Transverse colon (tissue), 4 donors: ENCODE measurements around the gene TAAR2. TPM values are rescaled to one million over a fixed set of nuclear protein-coding genes. Genes with fewer than 3 reads are reported as not detected.

Experiments
- DNase-seq: peaks from one replicate; pipeline ENCODE4 v3.0.0-alpha.2; 2019
- H3K27ac ChIP-seq, 4 donors: fragments of 200-600 bp; sonication (generic); 2 replicates each; pipeline ENCODE4 v1.5.1; 2016 to 2018; ENCODE audit warnings: inconsistent platforms in 4 of 4
- H3K27me3 ChIP-seq: fragments of 200-600 bp; sonication (generic); 2 replicates; pipeline ENCODE4 v1.5.1; 2017; ENCODE audit warnings: inconsistent platforms
- H3K36me3 ChIP-seq, 4 donors: fragments of 200-600 bp; sonication (generic); 2 replicates each; pipeline ENCODE4 v1.5.1; 2017 to 2019; ENCODE audit warnings: inconsistent platforms in 4 of 4
- H3K4me1 ChIP-seq, 4 donors: fragments of 200-600 bp; sonication (generic); 2 replicates each; pipeline ENCODE4 v1.5.1; 2017 to 2020; ENCODE audit warnings: inconsistent platforms in 4 of 4
- H3K4me3 ChIP-seq, 4 donors: fragments of 200-600 bp; sonication (generic); 1 replicate in 1 of 4; 2 replicates in 3 of 4; pipeline versions ENCODE4 v1.5.1 to v1.6.1; 2017 to 2019; ENCODE audit warnings: inconsistent platforms in 4 of 4
- H3K9me3 ChIP-seq, 2 donors: fragments of 200-600 bp; sonication (generic); 2 replicates each; pipeline ENCODE4 v1.5.1; 2017 to 2019; ENCODE audit warnings: inconsistent platforms in 2 of 2
- EP300 ChIP-seq: sonication (generic); formaldehyde crosslinking; IDR thresholded peaks from one replicate; pipeline ENCODE4 v1.6.1; 2017; ENCODE audit warnings: antibody characterized with exemption, low read depth
- POLR2A ChIP-seq: fragments of 450-650 bp; IDR thresholded peaks from one replicate; pipeline ENCODE4 v1.6.1; 2016; ENCODE audit warnings: antibody characterized with exemption, mild to moderate bottlenecking, moderate library complexity
- POLR2AphosphoS5 ChIP-seq, 3 donors: sonication (generic); formaldehyde crosslinking; IDR thresholded peaks; one replicate each; pipeline ENCODE4 v1.6.1; 2016; ENCODE audit warnings: antibody characterized with exemption in 3 of 3
- WGBS, 2 donors: methylation state at CpG; one replicate each; pipeline ENCODE4 v1.1.5; 2018; ENCODE audit warnings: low coverage in 1 of 2; 5-methylcytosine and 5-hydroxymethylcytosine counted together
- in situ Hi-C, 4 donors: fragments of 200-750 bp; cut with MboI; loops; one replicate each; pipeline versions ENCODE4 v1.15.0 to v1.15.1; 2017; ENCODE audit warnings: low sequenced_read_pairs in 3 of 4, low pct_ligation_motif_present in 1 of 4, low pct_unique_long_range_greater_than_20kb in 1 of 4
- intact Hi-C: fragments of 100-400 bp; cut with DNase I; formaldehyde crosslinking; loops from one replicate; pipeline ENCODE4 v1.15.1; 2023; ENCODE audit warnings: low total_unique reads
- total RNA-seq, 4 donors: library from RNA; depleted of rRNA; stranded (reverse); fragments of >200 nt; gene quantifications; one replicate each; pipeline ENCODE4 v1.1.0, GENCODE V29; 2016
- TF ChIP-seq, protein P1 (sequence below), 5 experiments: fragments of 200-600 bp in 3 of 5; fragments of 450-650 bp in 2 of 5; sonication (generic) in 3 of 5; IDR thresholded peaks; 1 replicate in 2 of 5; 2 replicates in 3 of 5; pipeline ENCODE4 v1.5.1; 2016 to 2017; ENCODE audit warnings: antibody characterized with exemption in 5 of 5, inconsistent platforms in 3 of 5, mild to moderate bottlenecking in 2 of 5, moderate library complexity in 1 of 5

The TAAR2 gene
- total RNA-seq, 4 donors from 2014 or later = not detected

DNA sequence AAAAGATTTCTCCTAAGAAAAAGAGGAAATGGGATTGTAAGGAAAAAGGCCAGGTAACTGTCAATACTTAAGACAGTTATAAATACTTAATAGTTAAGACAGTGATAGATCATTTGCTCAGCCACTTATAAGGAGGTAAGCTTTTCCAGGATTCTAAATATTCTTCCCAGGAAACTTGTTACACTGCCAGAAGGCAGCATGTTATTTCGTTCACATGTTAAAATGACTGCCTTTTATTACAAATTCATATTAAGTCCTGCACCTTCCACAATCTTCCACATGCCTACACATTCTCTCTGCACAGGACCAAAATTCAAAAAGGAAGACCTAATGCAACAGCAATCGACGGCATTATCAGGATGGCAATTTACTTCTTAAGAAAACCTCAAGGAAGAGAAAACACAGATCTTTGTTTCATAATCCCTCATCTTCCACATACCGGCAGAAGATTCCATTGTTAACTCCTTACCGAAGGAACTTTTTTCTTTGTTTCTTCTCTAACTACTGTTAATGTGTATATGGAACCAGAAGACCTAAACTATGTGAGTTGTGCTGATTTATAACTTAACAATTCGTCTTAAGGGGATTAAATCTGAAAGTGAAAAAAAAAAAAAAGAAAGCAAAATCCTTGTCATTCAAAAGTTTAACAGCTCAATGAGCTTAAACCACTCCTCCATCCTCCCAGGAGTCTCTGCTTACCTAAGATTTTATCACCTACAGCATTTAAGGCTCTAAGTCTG lies 799 bp downstream of the TAAR2 start:
- no peaks in the 10 kb centered on the region for H3K9me3 ChIP-seq
- H3K36me3 ChIP-seq = no peaks in the 10 kb centered on the region
- intact Hi-C loops (no loop called here), in situ Hi-C loops (no loop called here)
- H3K4me3 ChIP-seq = no peak overlapping the region
- H3K27ac ChIP-seq = no peak overlapping the region
- no peaks in the 10 kb centered on the region for H3K27me3 ChIP-seq
- 47 to 65% methylated on average over 6 of the region's 6 CpGs for WGBS, 2 donors
- TF ChIP-seq, protein P1, sequence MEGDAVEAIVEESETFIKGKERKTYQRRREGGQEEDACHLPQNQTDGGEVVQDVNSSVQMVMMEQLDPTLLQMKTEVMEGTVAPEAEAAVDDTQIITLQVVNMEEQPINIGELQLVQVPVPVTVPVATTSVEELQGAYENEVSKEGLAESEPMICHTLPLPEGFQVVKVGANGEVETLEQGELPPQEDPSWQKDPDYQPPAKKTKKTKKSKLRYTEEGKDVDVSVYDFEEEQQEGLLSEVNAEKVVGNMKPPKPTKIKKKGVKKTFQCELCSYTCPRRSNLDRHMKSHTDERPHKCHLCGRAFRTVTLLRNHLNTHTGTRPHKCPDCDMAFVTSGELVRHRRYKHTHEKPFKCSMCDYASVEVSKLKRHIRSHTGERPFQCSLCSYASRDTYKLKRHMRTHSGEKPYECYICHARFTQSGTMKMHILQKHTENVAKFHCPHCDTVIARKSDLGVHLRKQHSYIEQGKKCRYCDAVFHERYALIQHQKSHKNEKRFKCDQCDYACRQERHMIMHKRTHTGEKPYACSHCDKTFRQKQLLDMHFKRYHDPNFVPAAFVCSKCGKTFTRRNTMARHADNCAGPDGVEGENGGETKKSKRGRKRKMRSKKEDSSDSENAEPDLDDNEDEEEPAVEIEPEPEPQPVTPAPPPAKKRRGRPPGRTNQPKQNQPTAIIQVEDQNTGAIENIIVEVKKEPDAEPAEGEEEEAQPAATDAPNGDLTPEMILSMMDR (IDR thresholded peaks at IDR 0.05) = no peak
- no peak for TF ChIP-seq POLR2AphosphoS5 (IDR thresholded peaks at IDR 0.05)
- no peak for TF ChIP-seq EP300
- no peaks in the 10 kb centered on the region for H3K4me1 ChIP-seq
- DNase-seq = no peak

DNA sequence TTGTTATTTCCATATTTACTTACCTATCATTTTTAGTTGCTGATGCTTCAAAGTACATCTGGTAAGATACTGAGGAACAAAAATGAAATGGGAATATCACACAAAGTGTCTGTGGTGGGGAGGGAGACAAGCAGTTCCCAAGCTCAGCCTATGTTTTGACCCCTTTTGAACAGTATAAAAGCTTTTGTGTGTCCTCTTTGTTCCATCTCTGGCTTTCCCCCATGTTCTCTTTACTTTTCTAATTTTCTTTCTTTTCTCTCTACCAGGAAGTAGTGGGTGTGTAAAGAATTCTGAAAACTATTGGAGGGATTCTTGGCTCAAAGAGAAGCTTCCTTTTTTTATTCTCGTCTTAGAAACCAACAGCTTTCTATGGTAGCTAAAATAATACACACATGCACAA lies 7.4 kb downstream of the TAAR2 start:
- Histone ChIP-seq H3K27me3 (no peaks in the 10 kb centered on the region), H3K4me3 (no peak overlapping the region), H3K36me3 (no peaks in the 10 kb centered on the region), H3K27ac (no peak overlapping the region), H3K9me3 (no peaks in the 10 kb centered on the region), H3K4me1 (peaks cover 0 to 13% (median 6%) of the 10 kb centered on the region in 4 donors)
- intact Hi-C loops = no loop called here
- 42 to 60% methylated on average over 1 of the region's 1 CpG for WGBS, 2 donors
- in situ Hi-C loops = no loop called here
- no peak for DNase-seq
- TF ChIP-seq, protein P1 (IDR thresholded peaks at IDR 0.05) = no peak
- no peak for TF ChIP-seq POLR2A
- TF ChIP-seq EP300 = no peak
- no peak for TF ChIP-seq POLR2AphosphoS5 (IDR thresholded peaks at IDR 0.05)

DNA sequence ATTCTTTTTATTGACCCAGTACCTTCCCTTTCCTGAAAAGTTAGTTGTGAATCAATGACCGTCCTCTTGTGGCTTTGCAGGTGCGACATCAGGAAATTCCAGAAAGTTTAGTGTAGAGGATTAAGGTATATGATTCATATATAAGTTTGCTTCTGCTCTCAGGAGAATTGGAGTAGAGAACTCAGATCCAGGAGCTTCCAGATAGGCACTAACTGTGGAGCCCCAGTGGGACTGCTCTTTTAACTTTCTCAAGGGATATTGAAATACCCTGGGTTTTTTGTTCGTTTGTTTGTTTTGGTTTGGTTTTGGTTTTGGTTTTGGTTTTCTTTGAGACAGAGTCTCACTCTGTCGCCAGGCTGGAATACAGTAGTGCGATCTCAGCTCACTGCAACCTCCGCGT lies 9.5 kb downstream of the TAAR2 start:
- no peaks in the 10 kb centered on the region for H3K9me3 ChIP-seq
- intact Hi-C loops = no loop called here
- H3K27ac ChIP-seq = no peak overlapping the region
- TF ChIP-seq EP300 (no peak), POLR2AphosphoS5 (IDR thresholded peaks at IDR 0.05) (no peak), POLR2A (no peak)
- TF ChIP-seq, protein P1 (IDR thresholded peaks at IDR 0.05) = no peak
- H3K36me3 ChIP-seq = no peaks in the 10 kb centered on the region
- H3K27me3 ChIP-seq = no peaks in the 10 kb centered on the region
- H3K4me3 ChIP-seq = peak overlapping the region in 3 of 4 donors; percentile 8 to 31 (median 17)
- in situ Hi-C loops = no loop called here
- DNase-seq = no peak
- H3K4me1 ChIP-seq = peaks cover 0 to 13% (median 6%) of the 10 kb centered on the region in 4 donors
- 38 to 51% methylated on average over 5 to 7 of the region's 7 CpGs for WGBS, 2 donors

DNA sequence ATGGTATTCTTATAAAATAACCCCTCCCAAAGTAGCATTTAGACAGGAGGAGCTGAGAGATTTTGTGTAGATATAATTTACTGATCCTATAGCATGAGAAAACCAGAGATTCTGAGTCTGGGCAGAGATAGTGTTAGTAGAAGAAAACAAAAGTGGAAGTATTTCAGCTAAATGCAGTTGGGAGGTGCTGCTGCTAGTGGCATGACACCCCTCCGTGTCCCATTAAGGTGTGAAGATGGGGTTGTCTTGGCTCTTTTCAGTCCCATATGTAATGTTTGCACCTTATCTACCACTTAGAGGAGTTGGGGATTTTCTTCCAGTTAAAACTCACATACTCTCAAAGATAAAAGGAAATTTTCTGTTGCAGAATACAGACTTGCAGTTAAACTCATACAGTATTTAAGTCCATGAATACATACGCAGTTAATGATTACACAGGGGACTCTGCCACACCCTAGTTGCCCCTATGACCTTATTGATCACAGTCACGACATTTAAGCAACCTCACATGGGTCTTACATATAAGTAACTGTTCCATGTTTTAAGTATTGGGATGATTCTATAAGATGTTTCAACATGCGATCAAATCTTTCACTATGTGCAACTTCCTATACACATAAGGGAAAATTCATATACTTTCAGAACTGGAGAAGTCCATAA lies 11.5 kb downstream of the TAAR2 start:
- H3K4me3 ChIP-seq = no peak overlapping the region
- 34 to 40% methylated on average over 3 to 4 of the region's 4 CpGs for WGBS, 2 donors
- H3K4me1 ChIP-seq = peaks cover 0 to 13% (median 6%) of the 10 kb centered on the region in 4 donors
- no peak overlapping the region for H3K27ac ChIP-seq
- H3K9me3 ChIP-seq = no peaks in the 10 kb centered on the region
- TF ChIP-seq POLR2AphosphoS5 (IDR thresholded peaks at IDR 0.05) (no peak), EP300 (no peak), POLR2A (no peak)
- TF ChIP-seq, protein P1 (IDR thresholded peaks at IDR 0.05) = no peak
- intact Hi-C loops (no loop called here), in situ Hi-C loops (no loop called here)
- H3K36me3 ChIP-seq = no peaks in the 10 kb centered on the region
- no peak for DNase-seq
- H3K27me3 ChIP-seq = no peaks in the 10 kb centered on the region
